Esophagus squamous epithelium (tissue), 4 donors: ENCODE data around the gene ANKHD1.

Source experiments
- CTCF ChIP-seq, 6 experiments: fragments of 450-650 bp in 4 of 6; fragments of 200-600 bp in 2 of 6; sonication (generic) in 2 of 6; IDR thresholded peaks; one replicate each; pipeline ENCODE4 v1.5.1; 2016 to 2019; ENCODE audit warnings: antibody characterized with exemption in 6 of 6, mild to moderate bottlenecking in 4 of 6, moderate library complexity in 4 of 6
- POLR2A ChIP-seq, 4 donors: fragments of 450-650 bp; IDR thresholded peaks; one replicate each; pipeline ENCODE4 v1.6.1; 2017; ENCODE audit warnings: antibody characterized with exemption in 4 of 4, mild to moderate bottlenecking in 4 of 4, moderate library complexity in 3 of 4

GRCh38 chr5:140551872-140552271 lies 150.2 kb downstream of the ANKHD1 start:
- no peak for TF ChIP-seq CTCF (IDR thresholded peaks at IDR 0.05)
- no peak for TF ChIP-seq POLR2A (IDR thresholded peaks at IDR 0.05)
